Measurements from ENCODE around the gene KRTAP4-1.
"Not testable (repeated sequence)": the region's sequence is repeated elsewhere in the genome, so short reads cannot be mapped to it uniquely, and the experiment has no call there.

Gene KRTAP4-1

GRCh38 chr17:41184480-41184961 lies at the start of gene KRTAP4-1:
Gene KRTAP4-1 (minus strand): TSS chr17:41184911. CDS start chr17:41184854, 57 bp downstream.
- no peak for DNase-seq
- in situ Hi-C loops (cut with MboI; ENCODE audit: low pct_unique_long_range_greater_than_20kb, low sequenced_read_pairs) = no loop called here

GRCh38 chr17:41232399-41233105 lies 47.8 kb upstream of the KRTAP4-1 start, which contains the start of gene KRTAP9-3:
Gene KRTAP9-3 (plus strand): TSS chr17:41232449. CDS start chr17:41232502, 53 bp downstream.
- DNase-seq; in situ Hi-C loops (cut with MboI; ENCODE audit: low pct_unique_long_range_greater_than_20kb, low sequenced_read_pairs): not testable (repeated sequence)

DNA sequence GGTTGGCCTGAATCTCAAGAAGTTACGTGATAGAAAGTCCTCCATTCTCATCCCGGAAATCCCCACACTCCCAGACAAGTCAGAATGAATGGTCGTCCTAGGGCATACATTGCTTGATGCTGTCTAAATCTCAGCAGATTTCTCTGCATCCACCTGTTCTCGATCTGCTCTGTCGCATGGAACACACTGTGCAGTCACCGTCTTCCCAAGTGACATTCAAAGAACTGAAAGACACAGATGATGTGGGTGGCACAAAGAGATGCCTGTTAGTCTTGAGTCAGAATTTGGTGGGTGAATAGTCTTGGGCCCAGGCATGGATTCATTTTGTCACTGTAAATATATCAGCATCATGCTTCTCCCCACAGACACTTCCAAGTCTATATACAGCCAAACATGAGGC lies 47.0 kb upstream of the KRTAP4-1 start:
- in situ Hi-C loops (cut with MboI; ENCODE audit: low pct_unique_long_range_greater_than_20kb, low sequenced_read_pairs) = no loop called here
- DNase-seq = no peak

GRCh38 chr17:41230094-41230493 lies 45.4 kb upstream of the KRTAP4-1 start:
- in situ Hi-C loops (cut with MboI; ENCODE audit: low pct_unique_long_range_greater_than_20kb, low sequenced_read_pairs) = no loop called here
- no peak for DNase-seq

- DNase-seq; in situ Hi-C loops (cut with MboI; ENCODE audit: low pct_unique_long_range_greater_than_20kb, low sequenced_read_pairs): not testable (repeated sequence)
These were observed 41.9 kb upstream of the KRTAP4-1 start, which contains the start of gene KRTAP9-2 for GRCh38 chr17:41226598-41227095. Gene KRTAP9-2 (plus strand): TSS chr17:41226648. CDS start chr17:41226655, 7 bp downstream.

GRCh38 chr17:41226051-41226450 lies 41.3 kb upstream of the KRTAP4-1 start:
- in situ Hi-C loops (cut with MboI; ENCODE audit: low pct_unique_long_range_greater_than_20kb, low sequenced_read_pairs) = no loop called here
- no peak for DNase-seq

GRCh38 chr17:41223821-41224220 lies 39.1 kb upstream of the KRTAP4-1 start:
- in situ Hi-C loops (cut with MboI; ENCODE audit: low pct_unique_long_range_greater_than_20kb, low sequenced_read_pairs) = no loop called here
- DNase-seq = no peak

- in situ Hi-C loops (cut with MboI; ENCODE audit: low pct_unique_long_range_greater_than_20kb, low sequenced_read_pairs) = no loop called here
- no peak for DNase-seq
These were observed 31.0 kb upstream of the KRTAP4-1 start for GRCh38 chr17:41215681-41216080.

DNA sequence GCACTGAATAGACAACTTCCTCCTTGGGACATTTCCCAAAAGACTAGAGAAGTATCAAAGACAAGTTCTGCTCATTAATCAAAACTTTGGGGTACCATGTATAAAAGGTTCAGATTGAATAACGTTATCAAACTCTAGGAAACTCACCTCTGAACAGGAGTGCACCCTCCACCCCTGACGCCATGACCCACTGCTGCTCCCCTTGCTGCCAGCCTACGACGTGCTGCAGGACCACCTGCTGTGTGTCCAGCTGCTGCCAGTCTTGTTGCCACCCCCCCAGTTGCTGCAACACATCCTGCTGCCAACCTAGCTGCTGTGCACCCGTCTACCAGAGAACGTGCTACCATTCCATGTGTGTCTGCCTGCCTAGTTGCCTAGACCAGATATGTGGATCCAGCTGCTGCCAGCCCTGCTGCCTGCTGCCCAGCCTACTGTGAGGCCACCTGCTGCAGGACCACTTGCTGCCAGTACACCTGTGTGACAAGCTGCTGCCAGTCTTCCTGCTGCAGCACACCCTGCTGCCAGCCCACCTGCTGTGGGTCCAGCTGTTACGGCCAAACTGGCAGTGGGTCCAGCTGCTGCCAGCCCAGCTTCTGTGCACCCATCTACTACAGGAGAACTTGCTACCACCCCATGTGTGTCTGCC lies 27.9 kb upstream of the KRTAP4-1 start:
- no peak for DNase-seq
- in situ Hi-C loops (cut with MboI; ENCODE audit: low pct_unique_long_range_greater_than_20kb, low sequenced_read_pairs) = no loop called here

- in situ Hi-C loops (cut with MboI; ENCODE audit: low pct_unique_long_range_greater_than_20kb, low sequenced_read_pairs) = no loop called here
- no peak for DNase-seq
These were observed 27.2 kb upstream of the KRTAP4-1 start for GRCh38 chr17:41211845-41212466.

DNA sequence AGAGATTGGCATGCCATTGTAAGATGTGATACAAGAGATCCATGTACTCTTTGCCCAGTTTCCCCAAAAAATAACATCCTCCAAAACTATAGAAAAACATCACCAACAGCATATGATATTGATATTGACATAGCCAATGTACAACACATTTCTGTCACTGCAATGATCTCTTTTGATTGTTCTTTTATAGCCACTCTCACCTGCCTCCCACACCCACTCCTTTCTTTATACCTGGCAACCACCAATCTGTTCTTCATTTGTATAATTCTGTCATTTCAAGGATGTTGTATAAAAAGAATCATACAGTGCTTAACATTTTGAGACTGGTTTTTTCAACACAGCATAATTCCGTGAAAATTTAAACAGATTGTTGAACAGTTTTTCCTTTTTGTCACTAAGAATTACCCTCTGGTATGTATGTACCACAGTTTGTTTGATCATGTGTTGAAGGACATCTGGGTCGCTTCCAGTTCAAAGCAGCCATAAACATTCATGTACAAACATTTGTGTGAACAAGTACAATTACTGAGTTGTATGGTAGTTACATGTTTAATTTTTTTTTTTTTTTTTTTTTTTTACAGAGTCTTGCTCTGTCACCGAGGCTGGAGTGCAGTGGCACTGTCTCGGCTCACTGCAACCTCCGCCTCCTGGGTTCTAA lies 14.8 kb upstream of the KRTAP4-1 start:
- in situ Hi-C loops (cut with MboI; ENCODE audit: low pct_unique_long_range_greater_than_20kb, low sequenced_read_pairs) = no loop called here
- no peak for DNase-seq

GRCh38 chr17:41196068-41196467 lies 11.4 kb upstream of the KRTAP4-1 start:
- DNase-seq = no peak
- in situ Hi-C loops (cut with MboI; ENCODE audit: low pct_unique_long_range_greater_than_20kb, low sequenced_read_pairs) = no loop called here

DNA sequence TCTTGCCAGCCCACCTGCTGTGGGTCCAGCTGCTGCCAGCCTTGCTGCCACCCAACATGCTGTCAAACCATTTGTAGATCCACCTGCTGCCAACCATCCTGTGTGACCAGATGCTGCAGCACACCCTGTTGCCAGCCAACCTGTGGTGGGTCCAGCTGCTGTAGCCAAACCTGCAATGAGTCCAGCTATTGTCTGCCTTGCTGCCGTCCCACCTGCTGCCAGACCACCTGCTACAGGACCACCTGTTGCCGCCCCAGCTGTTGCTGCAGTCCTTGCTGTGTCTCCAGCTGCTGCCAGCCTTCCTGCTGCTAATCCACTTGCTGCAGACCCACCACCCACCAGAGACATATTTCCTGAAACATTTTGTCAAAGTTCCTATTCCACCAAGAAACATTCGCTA lies 5.6 kb upstream of the KRTAP4-1 start:
- in situ Hi-C loops (cut with MboI; ENCODE audit: low pct_unique_long_range_greater_than_20kb, low sequenced_read_pairs) = no loop called here
- DNase-seq = no peak

GRCh38 chr17:41189837-41190318 lies 5.2 kb upstream of the KRTAP4-1 start, which contains the start of gene KRTAP9-1:
Gene KRTAP9-1 (plus strand): TSS chr17:41189887. CDS start chr17:41189887, 0 bp downstream.
- in situ Hi-C loops (cut with MboI; ENCODE audit: low pct_unique_long_range_greater_than_20kb, low sequenced_read_pairs); DNase-seq: not testable (repeated sequence)

- DNase-seq = no peak
- in situ Hi-C loops (cut with MboI; ENCODE audit: low pct_unique_long_range_greater_than_20kb, low sequenced_read_pairs) = no loop called here
These were observed 2.2 kb upstream of the KRTAP4-1 start for GRCh38 chr17:41186872-41187271.

DNA sequence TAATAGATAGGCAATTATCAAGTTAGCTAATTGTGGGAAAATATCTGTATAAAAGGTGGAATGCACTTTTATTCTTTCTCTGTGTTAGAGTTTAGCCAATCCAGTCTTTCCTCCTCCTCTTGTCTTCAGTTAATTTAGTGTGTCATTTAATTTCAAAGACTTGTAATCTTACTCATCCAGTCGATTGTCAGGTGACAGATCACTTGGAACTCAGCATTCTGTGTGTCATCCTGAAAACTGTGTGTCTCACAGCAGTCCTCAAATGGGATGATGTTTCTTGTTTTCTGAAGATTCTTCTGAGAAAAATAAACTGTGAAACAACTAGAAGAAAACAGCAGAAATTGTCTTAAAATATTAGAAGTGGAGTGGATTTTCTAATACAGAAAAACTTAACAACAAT lies 290 bp upstream of the KRTAP4-1 start:
- no peak for DNase-seq
- in situ Hi-C loops (cut with MboI; ENCODE audit: low pct_unique_long_range_greater_than_20kb, low sequenced_read_pairs) = no loop called here

DNA sequence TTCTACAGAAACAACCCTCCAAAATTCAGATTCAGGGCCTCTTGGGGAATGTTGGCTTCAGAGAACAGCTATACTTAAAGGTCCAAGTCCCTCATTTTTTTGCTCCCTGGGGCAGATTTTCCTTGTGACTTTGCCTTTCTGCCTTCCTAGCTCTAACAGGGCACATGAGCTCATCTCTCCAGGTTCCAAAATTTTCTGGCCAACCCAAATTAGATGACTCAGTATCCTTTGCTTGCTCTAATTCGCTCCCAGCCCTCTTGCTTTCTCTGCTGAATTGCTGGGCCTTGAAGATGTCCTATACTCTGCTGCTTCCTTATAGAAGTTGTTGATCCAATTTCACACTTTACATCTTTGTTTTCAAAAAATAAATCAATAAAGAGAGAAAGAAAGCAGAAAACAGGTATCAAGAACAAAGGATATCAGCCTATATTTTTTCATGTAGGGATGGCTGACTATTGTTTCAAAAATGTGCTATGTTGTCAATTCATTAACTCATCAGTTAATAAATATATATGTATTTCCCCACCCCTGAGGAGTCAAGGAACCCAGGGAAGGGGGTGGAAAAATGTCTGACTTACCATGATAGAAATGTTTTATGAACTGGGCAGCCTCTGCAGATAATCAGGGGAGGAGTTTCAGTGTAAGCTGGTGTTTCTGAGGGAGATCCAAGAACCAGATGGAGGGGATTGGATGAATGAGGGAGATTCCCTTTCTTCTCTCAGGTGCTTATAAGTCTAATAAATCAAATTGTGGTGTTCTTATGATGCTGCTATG lies 5.7 kb downstream of the KRTAP4-1 start:
- DNase-seq = no peak
- in situ Hi-C loops (cut with MboI; ENCODE audit: low pct_unique_long_range_greater_than_20kb, low sequenced_read_pairs) = no loop called here

GRCh38 chr17:41178341-41178740 lies 6.4 kb downstream of the KRTAP4-1 start:
- in situ Hi-C loops (cut with MboI; ENCODE audit: low pct_unique_long_range_greater_than_20kb, low sequenced_read_pairs) = no loop called here
- no peak for DNase-seq

Measured in KBM-7 (cell line).